Measurements from ENCODE around the gene ARGLU1.

ARGLU1 gene

GRCh38 chr13:106522112-106522705, 45.7 kb downstream of the ARGLU1 start:
- DNase-seq: no peak

GRCh38 chr13:106521095-106521799, 46.7 kb downstream of the ARGLU1 start:
- DNase-seq: no peak

GRCh38 chr13:106520251-106521054, 47.5 kb downstream of the ARGLU1 start:
- DNase-seq: no peak

GRCh38 chr13:106518512-106518911, 49.4 kb downstream of the ARGLU1 start:
- no peak for DNase-seq

- no peak for DNase-seq
Observed at GRCh38 chr13:106517109-106517847, 50.7 kb downstream of the ARGLU1 start.

GRCh38 chr13:106515635-106516254, 52.2 kb downstream of the ARGLU1 start:
- no peak for DNase-seq

- DNase-seq: no peak
Observed at GRCh38 chr13:106514928-106515634, 52.9 kb downstream of the ARGLU1 start.

GRCh38 chr13:106513025-106513983, 54.6 kb downstream of the ARGLU1 start:
- DNase-seq: no peak

GRCh38 chr13:106507560-106508274, 60.2 kb downstream of the ARGLU1 start:
- no peak for DNase-seq

- no peak for DNase-seq
Observed at GRCh38 chr13:106506286-106506685, 61.7 kb downstream of the ARGLU1 start.

- no peak for DNase-seq
Observed at GRCh38 chr13:106505732-106506131, 62.2 kb downstream of the ARGLU1 start.

- no peak for DNase-seq
Observed at GRCh38 chr13:106505295-106505694, 62.6 kb downstream of the ARGLU1 start.

- DNase-seq: no peak
Observed at GRCh38 chr13:106503730-106504453, 64.0 kb downstream of the ARGLU1 start.

GRCh38 chr13:106503272-106503671, 64.7 kb downstream of the ARGLU1 start:
- DNase-seq: no peak

- DNase-seq: no peak
Observed at GRCh38 chr13:106500445-106500844, 67.5 kb downstream of the ARGLU1 start.

- DNase-seq: no peak
Observed at GRCh38 chr13:106499896-106500295, 68.0 kb downstream of the ARGLU1 start.

- DNase-seq: no peak
Observed at GRCh38 chr13:106499113-106499512, 68.8 kb downstream of the ARGLU1 start.

- DNase-seq: no peak
Observed at GRCh38 chr13:106498571-106498970, 69.4 kb downstream of the ARGLU1 start.

- no peak for DNase-seq
Observed at GRCh38 chr13:106498158-106498557, 69.8 kb downstream of the ARGLU1 start.
